NCI-H1048 (cell line): ENCODE data around the gene ADNP2.

Experiments used
- DNase-seq: peaks from one replicate; lab custom pipeline; 2025; lab: John Stamatoyannopoulos, UW

ADNP2 gene

GRCh38 chr18:80172056-80172455 is 63.0 kb downstream of the ADNP2 start:
- no peak for DNase-seq

GRCh38 chr18:80173060-80173459 is 64.0 kb downstream of the ADNP2 start:
- no peak for DNase-seq

- no peak for DNase-seq
These were observed 66.6 kb downstream of the ADNP2 start for GRCh38 chr18:80175451-80176204.

GRCh38 chr18:80176334-80177073 is 67.4 kb downstream of the ADNP2 start:
- no peak for DNase-seq

- DNase-seq = no peak
These were observed 68.1 kb downstream of the ADNP2 start for GRCh38 chr18:80177128-80177527.

- no peak for DNase-seq
These were observed 70.1 kb downstream of the ADNP2 start for GRCh38 chr18:80178935-80179818.

GRCh38 chr18:80179857-80180558 is 70.9 kb downstream of the ADNP2 start:
- DNase-seq = no peak

- no peak for DNase-seq
These were observed 71.9 kb downstream of the ADNP2 start for GRCh38 chr18:80180778-80181564.

GRCh38 chr18:80181642-80182461 is 72.8 kb downstream of the ADNP2 start:
- no peak for DNase-seq

GRCh38 chr18:80182855-80183254 is 73.8 kb downstream of the ADNP2 start:
- no peak for DNase-seq

GRCh38 chr18:80183273-80184050 is 74.4 kb downstream of the ADNP2 start:
- no peak for DNase-seq

- DNase-seq = no peak
These were observed 75.2 kb downstream of the ADNP2 start for GRCh38 chr18:80184243-80184772.

GRCh38 chr18:80185545-80185944 is 76.5 kb downstream of the ADNP2 start:
- DNase-seq = no peak

- DNase-seq = no peak
These were observed 79.0 kb downstream of the ADNP2 start for GRCh38 chr18:80187956-80188642.

GRCh38 chr18:80188643-80189530 is 79.8 kb downstream of the ADNP2 start:
- DNase-seq = no peak

GRCh38 chr18:80189531-80189865 is 80.4 kb downstream of the ADNP2 start:
- no peak for DNase-seq
